SU-DHL-6 (cell line): ENCODE measurements around the gene GALNT10.

Experiments
- EZH2phosphoT487 ChIP-seq: fragments of 200-600 bp; sonication (generic), shearing (Covaris generic); conservative IDR thresholded peaks from 2 replicates; pipeline ENCODE4 v1.6.1; 2018; ENCODE audit warnings: mild to moderate bottlenecking, antibody characterized with exemption, low read length, moderate library complexity, mixed read lengths
- TF ChIP-seq, protein P1 (sequence below): fragments of 200-600 bp; sonication (generic); IDR thresholded peaks from one replicate; pipeline ENCODE4 v1.5.1; 2017; ENCODE audit warnings: antibody characterized with exemption, mild to moderate bottlenecking, low read length, moderate library complexity; ENCODE audit not compliant: insufficient read depth, poor library complexity, severe bottlenecking

GRCh38 chr5:154265197-154265773 is 74.8 kb downstream of the GALNT10 start:
- TF ChIP-seq, protein P1, sequence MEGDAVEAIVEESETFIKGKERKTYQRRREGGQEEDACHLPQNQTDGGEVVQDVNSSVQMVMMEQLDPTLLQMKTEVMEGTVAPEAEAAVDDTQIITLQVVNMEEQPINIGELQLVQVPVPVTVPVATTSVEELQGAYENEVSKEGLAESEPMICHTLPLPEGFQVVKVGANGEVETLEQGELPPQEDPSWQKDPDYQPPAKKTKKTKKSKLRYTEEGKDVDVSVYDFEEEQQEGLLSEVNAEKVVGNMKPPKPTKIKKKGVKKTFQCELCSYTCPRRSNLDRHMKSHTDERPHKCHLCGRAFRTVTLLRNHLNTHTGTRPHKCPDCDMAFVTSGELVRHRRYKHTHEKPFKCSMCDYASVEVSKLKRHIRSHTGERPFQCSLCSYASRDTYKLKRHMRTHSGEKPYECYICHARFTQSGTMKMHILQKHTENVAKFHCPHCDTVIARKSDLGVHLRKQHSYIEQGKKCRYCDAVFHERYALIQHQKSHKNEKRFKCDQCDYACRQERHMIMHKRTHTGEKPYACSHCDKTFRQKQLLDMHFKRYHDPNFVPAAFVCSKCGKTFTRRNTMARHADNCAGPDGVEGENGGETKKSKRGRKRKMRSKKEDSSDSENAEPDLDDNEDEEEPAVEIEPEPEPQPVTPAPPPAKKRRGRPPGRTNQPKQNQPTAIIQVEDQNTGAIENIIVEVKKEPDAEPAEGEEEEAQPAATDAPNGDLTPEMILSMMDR, result no peak
- no peak for TF ChIP-seq EZH2phosphoT487
